ENCODE measurements around the gene COL1A1. TPM values are rescaled to one million over a fixed set of nuclear protein-coding genes. Genes with fewer than 3 reads are reported as not detected.

The COL1A1 gene
- total RNA-seq, 4 donors from 2014 or later, result 11.3 to 287 (median 31.9) TPM

- Histone ChIP-seq H3K9me3 (no peaks in the 10 kb centered on the region), H3K27ac (peak overlapping the region in 2 of 4 donors; percentile 30 to 77), H3K36me3 (no peaks in the 10 kb centered on the region), H3K4me1 (peaks cover 0 to 14% (median 7%) of the 10 kb centered on the region in 4 donors), H3K4me3 (peak overlapping the region in 1 of 4 donors; percentile 29), H3K27me3 (no peaks in the 10 kb centered on the region)
- TF ChIP-seq CTCF (IDR thresholded peaks at IDR 0.05) (no peak), POLR2A (IDR thresholded peaks at IDR 0.05) (no peak)
- DNase-seq, result no peak
These were observed 36.0 kb downstream of the COL1A1 start for GRCh38 chr17:50165466-50165865.

- H3K27ac ChIP-seq, result no peak overlapping the region
These were observed 36.4 kb downstream of the COL1A1 start for GRCh38 chr17:50165066-50165465.

GRCh38 chr17:50164697-50164988 lies 36.8 kb downstream of the COL1A1 start:
- no peak overlapping the region for H3K4me3 ChIP-seq
- no peak overlapping the region for H3K27ac ChIP-seq
- H3K36me3 ChIP-seq, result no peaks in the 10 kb centered on the region
- TF ChIP-seq CTCF (IDR thresholded peaks at IDR 0.05) (no peak), POLR2A (IDR thresholded peaks at IDR 0.05) (no peak)
- no peaks in the 10 kb centered on the region for H3K27me3 ChIP-seq
- peaks cover 0 to 14% (median 7%) of the 10 kb centered on the region in 4 donors for H3K4me1 ChIP-seq
- no peaks in the 10 kb centered on the region for H3K9me3 ChIP-seq
- no peak for DNase-seq

More at GRCh38 chr17:50165066-50165465, 36.4 kb downstream of the COL1A1 start:
- TF ChIP-seq POLR2A (IDR thresholded peaks at IDR 0.05) (no peak), CTCF (IDR thresholded peaks at IDR 0.05) (no peak)
- H3K27me3 ChIP-seq, result no peaks in the 10 kb centered on the region
- H3K36me3 ChIP-seq, result no peaks in the 10 kb centered on the region
- H3K9me3 ChIP-seq, result no peaks in the 10 kb centered on the region
- H3K4me3 ChIP-seq, result no peak overlapping the region
- no peak for DNase-seq
- H3K4me1 ChIP-seq, result peaks cover 0 to 14% (median 7%) of the 10 kb centered on the region in 4 donors

- no peak for TF ChIP-seq POLR2A (IDR thresholded peaks at IDR 0.05)
- peak overlapping the region in 1 of 4 donors; percentile 32 for H3K27ac ChIP-seq
- H3K9me3 ChIP-seq, result no peaks in the 10 kb centered on the region
- H3K4me1 ChIP-seq, result peaks cover 0 to 14% (median 7%) of the 10 kb centered on the region in 4 donors
- no peaks in the 10 kb centered on the region for H3K36me3 ChIP-seq
- no peak overlapping the region for H3K4me3 ChIP-seq
- no peaks in the 10 kb centered on the region for H3K27me3 ChIP-seq
- DNase-seq, result peak in 2 of 3 donors; percentile 78 to 83
These were observed 37.4 kb downstream of the COL1A1 start for GRCh38 chr17:50163843-50164696.

GRCh38 chr17:50162466-50163254 lies 38.8 kb downstream of the COL1A1 start:
- no peaks in the 10 kb centered on the region for H3K27me3 ChIP-seq
- H3K27ac ChIP-seq, result no peak overlapping the region
- peaks cover 0 to 14% (median 7%) of the 10 kb centered on the region in 4 donors for H3K4me1 ChIP-seq
- no peak for TF ChIP-seq POLR2A (IDR thresholded peaks at IDR 0.05)
- TF ChIP-seq CTCF (IDR thresholded peaks at IDR 0.05), result no peak
- no peak overlapping the region for H3K4me3 ChIP-seq
- DNase-seq, result no peak
- H3K9me3 ChIP-seq, result no peaks in the 10 kb centered on the region
- no peaks in the 10 kb centered on the region for H3K36me3 ChIP-seq

GRCh38 chr17:50161911-50162288 lies 39.5 kb downstream of the COL1A1 start:
- Histone ChIP-seq H3K27ac (peak overlapping the region in 1 of 4 donors; percentile 62), H3K4me1 (peaks cover 0 to 14% (median 7%) of the 10 kb centered on the region in 4 donors), H3K36me3 (no peaks in the 10 kb centered on the region), H3K4me3 (peak overlapping the region in 3 of 4 donors; percentile 43 to 57 (median 47)), H3K27me3 (no peaks in the 10 kb centered on the region), H3K9me3 (no peaks in the 10 kb centered on the region)
- TF ChIP-seq CTCF (IDR thresholded peaks at IDR 0.05) (no peak), POLR2A (IDR thresholded peaks at IDR 0.05) (no peak)
- DNase-seq, result no peak
